ENCODE data around the gene TNFRSF18. TPM values are rescaled to one million over a fixed set of nuclear protein-coding genes. Genes with fewer than 3 reads are reported as not detected.

The TNFRSF18 gene
- total RNA-seq, 1 experiment from 2014 or later: not detected

DNA sequence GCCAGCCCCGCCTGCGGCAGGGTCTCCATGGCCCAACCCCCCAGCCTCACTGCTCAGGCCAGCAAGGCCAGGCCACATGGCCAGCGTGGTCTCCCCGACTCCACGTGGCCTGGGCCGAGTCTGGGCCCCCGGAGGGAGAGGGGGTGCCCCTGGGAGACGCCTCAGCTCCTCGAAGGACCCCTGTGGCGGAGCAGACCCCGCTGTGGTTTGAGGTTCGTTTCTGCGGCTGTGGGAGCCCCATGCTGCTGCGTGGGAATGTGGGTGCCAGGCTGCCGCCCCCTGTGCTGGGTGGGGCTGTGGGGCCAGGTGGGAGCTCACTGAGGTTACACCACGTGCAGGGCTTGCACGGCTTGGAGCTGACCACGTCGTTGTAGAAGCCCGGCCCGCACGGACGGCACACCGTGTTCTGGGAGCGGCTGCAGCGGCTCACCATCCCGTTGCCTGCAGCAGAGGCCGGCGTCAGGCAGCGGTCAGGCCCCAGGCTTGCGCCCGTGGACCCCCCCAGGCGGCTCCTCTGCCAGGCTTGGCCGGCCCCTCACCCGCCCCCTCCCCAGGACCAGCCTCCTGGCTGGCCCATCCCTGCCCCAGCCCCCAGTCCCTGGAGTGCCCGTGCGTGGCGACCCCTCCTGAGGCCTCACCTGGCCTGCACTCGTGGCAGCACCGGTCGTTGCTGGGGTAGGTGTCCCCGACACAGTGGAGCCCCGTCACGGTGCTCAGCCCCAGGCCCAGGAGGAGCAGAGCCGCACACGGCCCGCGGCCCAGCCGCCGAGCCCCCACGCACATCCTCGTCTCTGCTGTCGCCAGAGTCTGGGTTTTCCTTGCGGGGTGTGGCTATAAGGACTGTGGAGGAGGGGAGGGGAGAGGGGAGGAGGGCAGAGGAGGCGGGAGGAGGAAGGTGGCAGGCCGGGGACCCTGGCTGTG is 7.2 kb upstream of the TNFRSF18 start, which contains the start of gene TNFRSF4:
TNFRSF4 (minus strand) TSS at position 809 of the 921 bp plus-strand sequence; CDS start at position 783, 26 bp downstream.
- no peak for DNase-seq (ENCODE audit: low spot score)

- DNase-seq (ENCODE audit: low spot score): no peak
Measured at GRCh38 chr1:1212780-1213344, 6.5 kb upstream of the TNFRSF18 start.

DNA sequence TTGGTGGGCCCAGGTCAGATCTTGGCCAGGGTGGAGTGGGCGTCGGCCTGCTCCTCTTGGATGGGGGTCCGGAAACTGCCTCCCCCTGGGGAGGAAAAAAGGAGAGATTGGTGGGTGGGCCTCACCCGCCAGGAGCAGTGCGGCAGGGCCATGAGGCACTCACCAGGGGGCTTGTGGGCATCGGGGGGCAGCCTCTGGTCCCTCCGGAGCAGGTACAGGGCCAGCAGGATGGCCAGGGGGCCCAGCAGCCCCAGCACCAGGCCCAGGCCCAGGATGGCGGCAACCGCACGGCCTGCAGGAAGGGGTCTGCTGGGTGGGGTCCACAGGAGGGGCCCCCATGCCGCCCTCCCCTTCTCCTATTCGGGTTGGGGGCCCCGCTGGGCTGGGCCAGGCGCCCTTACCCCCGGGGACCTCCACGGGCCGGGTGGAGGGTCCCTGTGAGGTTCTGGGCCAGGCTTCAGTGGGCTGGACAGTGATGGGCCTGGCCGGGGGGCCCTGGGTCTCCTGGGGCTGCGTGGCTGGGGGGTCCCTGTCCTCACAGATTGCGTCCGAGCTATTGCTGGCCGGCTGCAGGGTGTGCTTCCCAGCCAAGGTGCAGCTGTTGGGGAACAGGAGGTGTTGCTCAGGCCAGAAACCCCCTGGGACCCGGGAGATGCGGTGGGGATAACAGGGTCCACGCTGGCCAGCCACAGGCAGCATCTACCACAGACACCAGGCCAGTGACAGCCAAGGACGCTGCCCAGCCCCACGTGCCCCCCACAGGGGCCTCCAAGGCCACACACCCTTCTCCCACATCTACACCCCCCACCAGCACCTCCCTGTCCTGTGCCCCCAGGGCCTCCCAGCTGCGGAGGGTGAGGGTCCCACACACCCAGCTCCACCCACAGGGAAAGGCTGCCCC is 5.4 kb upstream of the TNFRSF18 start:
- no peak for DNase-seq (ENCODE audit: low spot score)

DNA sequence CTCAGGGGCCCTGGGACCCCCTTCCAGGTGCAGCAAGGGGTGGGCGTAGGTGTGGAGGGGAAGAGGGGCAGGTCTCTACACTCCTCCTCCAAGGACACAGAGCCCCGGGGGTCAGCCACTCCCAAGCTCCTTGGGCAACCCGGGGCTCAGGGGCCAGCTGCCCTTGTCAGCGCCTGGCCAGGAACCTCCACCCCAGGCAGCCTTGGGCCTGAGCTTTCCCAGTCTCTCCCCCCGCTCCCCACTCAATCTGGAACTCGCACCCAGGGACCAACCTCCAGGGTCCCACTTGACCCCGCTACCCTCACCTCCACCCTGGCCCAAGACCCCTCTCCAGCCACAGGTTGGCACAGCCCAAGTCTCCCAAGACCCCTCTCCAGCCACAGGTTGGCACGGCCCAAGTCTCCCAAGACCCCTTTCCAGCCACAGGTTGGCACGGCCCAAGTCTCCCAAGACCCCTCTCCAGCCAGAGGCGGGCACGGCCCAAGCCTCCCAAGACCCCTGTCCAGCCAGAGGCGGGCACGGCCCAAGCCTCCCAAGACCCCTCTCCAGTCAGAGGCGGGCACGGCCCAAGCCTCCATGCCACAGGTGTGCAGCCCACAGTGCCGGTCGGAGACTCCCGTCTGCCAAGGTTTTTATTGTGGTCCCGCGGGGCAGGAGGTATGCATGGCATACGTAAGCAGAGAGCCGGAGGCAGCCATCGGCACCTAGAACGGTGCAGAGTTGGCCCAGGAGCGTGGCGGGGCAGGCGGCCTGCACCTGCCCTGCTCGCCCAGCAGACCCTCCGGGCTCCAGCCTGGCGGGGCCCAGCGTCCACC is 4.5 kb upstream of the TNFRSF18 start:
- DNase-seq (ENCODE audit: low spot score): no peak

DNA sequence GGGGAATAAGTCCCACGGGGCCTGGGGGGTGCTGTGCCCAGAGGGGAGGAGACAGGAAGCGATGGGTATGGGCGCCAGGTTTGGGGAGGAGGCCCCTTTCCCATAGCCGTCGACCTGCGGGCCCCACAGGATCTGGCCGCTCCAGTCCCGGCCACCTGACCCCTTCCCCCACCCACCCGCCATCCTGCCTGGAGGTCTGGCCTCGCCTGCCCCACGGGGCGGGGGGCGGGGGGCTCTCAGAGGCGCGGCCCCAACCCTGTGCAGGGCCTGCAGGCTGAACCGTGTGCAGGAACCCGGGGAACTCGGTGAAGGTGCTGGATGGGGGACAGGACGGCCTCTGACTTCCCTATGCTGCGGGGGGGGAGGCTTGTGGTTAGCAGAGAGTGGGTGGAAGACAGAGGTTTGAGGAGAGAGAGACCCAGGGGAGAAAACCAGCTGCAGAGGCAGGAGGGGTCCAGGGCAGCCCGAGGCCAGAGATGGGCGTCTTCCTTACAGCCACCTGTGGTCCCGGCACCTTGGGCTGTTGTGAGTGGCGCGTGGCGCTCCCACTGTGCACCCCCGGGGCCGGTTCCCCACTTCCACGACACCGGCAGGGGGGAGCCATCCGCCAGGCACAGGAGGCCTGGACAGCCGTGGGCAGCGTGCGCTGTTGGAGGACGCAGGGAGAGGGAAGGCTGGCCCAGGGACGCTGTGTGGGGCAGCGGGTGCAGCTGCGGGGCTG is 2.5 kb upstream of the TNFRSF18 start:
- DNase-seq (ENCODE audit: low spot score): no peak

DNA sequence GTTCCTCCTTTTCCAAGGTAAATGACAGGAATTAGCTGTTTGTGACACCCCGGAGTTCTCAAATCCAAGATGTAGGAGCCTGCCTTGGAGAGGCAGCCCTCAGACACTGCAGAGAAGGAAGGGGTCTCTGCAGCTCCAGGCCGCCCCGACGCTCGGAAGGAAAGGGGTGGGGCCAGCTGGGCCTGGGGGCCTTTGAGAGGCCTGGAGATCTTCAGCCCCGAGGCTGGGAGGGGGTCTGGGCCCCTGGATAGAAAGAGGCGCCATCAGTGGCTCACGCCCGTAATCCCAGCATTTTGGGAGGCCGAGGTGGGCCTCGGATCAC is 1.1 kb upstream of the TNFRSF18 start:
- DNase-seq (ENCODE audit: low spot score): no peak

GRCh38 chr1:1206966-1207531 is 657 bp upstream of the TNFRSF18 start:
- no peak for DNase-seq (ENCODE audit: low spot score)

DNA sequence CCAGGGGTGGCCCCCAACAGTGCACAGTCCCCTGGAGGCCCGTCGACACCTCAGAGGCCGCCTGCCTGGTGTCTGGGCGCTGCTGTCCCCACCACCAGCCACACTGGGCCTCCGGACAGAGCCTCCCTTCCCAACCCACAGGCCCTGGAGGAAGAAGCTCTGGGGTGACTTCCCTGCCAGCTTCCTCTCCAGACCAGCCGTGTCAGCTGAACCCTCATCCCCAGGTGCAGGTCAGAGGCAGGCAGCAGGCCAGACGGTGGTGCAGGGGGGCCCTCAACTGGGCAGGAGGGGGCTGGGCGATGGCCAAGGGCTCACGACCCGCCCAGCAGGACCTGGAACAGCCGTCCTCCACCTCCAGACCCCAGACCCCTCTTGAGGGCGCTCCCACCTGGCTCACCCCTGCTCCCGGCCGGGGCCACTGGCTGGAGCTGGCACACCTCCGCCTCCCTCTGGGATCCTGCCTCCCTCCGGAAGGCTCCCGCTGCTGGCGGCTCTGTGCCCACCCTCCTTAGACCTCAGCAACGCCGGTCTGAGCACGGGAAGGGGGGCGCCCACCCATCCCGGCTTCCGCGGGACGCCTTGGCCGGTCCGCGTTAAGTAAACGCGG is 520 bp downstream of the TNFRSF18 start:
- DNase-seq (ENCODE audit: low spot score): no peak

- DNase-seq (ENCODE audit: low spot score): no peak
Measured at GRCh38 chr1:1204998-1205768, 1.2 kb downstream of the TNFRSF18 start.

GRCh38 chr1:1204425-1204920 is 1.9 kb downstream of the TNFRSF18 start:
- DNase-seq (ENCODE audit: low spot score): no peak

- DNase-seq (ENCODE audit: low spot score): no peak
Measured at GRCh38 chr1:1203561-1204424, 2.6 kb downstream of the TNFRSF18 start.

- DNase-seq (ENCODE audit: low spot score): no peak
Measured at GRCh38 chr1:1202831-1203560, 3.4 kb downstream of the TNFRSF18 start.

DNA sequence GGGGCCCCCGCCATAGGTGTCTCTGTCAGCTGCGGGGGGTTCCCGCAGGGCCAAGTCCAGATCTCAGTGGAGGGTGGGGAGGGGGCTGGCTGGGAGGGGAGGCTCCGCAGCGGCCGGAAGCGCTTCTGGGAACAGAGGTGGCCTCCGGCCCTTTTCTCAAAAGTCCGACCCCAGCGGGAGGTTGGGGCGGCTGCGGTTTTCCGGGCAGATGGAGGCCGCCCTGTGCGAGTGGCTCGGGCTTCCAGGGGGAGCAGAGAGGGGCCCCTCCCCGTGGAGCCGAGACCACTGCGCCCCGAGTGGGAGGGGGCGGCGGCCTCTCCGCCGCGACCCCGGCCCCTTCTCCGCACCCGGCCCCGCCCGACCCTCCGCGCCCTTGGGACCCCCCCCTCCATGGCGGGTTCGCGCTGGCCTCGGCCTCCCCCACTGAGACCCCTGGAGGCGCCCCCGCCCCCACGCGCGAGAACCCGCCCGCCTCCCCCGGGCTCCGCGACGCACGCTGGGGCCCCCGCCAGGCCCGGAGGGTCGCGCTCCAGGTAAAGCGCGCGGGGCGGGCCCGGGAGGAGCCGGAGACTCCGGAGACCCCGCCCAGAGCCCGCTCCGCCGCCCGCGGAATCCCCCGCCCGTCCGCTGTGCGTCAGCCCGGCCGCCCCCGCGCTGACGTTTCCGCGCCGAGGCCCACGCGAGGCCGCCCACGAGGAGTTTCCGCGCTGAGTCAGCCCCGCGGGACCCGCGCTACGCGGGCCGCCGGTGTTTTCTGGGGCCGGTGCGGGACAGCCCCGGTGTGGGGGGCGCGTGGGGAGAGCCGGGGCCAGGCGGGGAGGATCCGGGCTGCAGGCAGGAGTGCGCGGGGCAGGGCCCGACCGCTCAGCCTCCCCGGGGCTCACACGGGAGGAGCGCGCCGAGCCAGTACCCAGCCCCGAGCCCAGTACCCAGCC is 5.2 kb downstream of the TNFRSF18 start:
- no peak for DNase-seq (ENCODE audit: low spot score)

DNA sequence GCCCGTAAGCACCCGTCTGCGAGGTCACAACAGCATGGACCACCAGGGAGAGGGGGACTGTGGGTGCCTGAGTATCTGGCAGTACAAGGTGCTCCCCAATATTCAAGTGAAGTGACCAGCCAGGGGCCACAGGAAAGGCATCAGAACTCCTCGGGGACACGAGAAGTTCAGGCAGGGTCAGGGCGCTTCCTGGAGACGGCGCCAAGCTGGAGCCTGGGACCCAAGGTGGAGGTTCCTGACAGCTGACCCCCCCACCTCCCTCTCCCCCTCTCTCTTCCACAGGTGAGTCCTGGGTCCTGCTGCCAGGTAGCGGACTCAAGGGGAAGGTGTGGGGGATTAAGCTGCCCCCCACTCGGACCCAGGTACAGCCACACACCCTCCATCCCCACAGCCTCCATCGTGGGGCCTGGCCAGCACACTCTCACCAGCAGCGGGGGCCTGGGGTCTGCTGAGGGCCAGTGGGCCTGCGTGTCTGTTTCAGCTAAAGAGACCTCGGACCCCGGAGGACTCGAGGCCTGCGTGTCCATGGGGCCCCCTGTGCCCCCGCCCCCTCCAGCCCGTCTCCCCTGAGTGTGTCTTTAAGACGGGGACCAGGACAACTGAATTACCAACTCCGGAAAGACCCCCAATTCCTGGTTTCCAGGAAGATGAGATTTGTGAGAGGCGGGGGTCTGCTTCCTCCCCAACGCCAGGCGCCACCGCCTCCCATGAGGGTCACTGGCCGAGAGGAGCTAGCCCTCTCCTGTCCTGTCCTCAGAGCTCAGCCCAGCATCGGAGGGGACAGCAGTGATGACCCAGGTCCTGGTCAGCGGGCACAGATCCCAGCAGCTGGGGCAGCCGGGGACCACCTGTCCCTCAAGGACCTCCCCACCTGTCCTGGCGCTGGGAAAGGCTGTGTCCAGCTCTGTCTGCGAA is 6.2 kb downstream of the TNFRSF18 start:
- DNase-seq (ENCODE audit: low spot score): no peak

All from A172 (cell line).